NCI-H82 (cell line): Measurements from ENCODE around the gene ABCG4.
"Not testable (repeated sequence)": the region's sequence is repeated elsewhere in the genome, so short reads cannot be mapped to it uniquely, and the experiment has no call there.

ENCODE experiments used
- DNase-seq: peaks from one replicate; lab custom pipeline; 2025; lab: John Stamatoyannopoulos, UW

ABCG4 gene

DNA sequence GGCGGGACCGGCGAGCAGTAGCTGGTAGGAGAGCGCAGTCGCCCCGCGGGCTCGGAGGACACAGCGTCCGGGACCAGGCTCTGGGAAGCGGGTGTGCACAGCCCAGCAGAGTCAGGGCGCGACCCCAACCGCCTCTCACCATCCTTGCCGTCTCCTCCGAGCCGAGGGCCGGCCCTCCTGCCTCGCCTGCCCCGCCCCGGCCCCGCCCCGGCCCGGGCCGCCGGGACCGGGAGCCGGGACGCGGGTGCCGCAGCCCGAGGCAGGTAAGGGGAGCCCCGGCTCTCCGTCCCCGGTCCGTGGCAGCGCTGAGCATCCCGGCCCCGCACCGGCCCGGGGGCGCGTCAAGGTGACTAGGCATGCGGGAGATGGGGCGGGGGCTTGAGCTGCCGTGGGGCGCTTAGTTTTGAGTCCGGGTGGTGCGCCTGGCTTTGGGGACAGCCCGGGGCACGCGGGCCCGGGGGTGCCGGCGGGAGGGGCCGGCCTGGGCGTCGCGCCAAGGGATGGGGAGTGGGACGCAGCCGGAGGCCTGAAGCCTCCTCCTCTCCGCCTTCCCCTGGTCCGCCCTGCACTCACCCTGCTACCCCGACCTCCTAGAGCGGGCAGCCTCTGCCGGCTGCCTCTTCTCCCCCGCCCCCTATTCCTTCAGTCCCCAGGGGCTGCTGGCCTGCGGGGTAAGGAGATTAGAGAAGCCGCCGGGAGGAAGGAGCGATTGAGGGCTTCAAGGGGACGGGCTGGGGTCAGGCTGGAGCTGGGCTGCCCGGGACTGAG, at the start of gene ABCG4:
Gene ABCG4 (plus strand): TSS at position 35 of the 768 bp plus-strand sequence. CDS start 914 bp downstream, outside the sequence.
- peak; percentile 91 for DNase-seq

GRCh38 chr11:119099711-119100110, 49.1 kb upstream of the ABCG4 start:
- no peak for DNase-seq

GRCh38 chr11:119100246-119100970, 48.4 kb upstream of the ABCG4 start:
- DNase-seq, result peak; percentile 56

GRCh38 chr11:119100994-119101758, 47.7 kb upstream of the ABCG4 start:
- DNase-seq, result peak; percentile 49

GRCh38 chr11:119101759-119102423, 47.0 kb upstream of the ABCG4 start, which contains the start of gene DPAGT1:
Gene DPAGT1 (minus strand): TSS chr11:119101853. CDS start chr11:119101655, 198 bp downstream.
- DNase-seq, result peak; percentile 97

DNA sequence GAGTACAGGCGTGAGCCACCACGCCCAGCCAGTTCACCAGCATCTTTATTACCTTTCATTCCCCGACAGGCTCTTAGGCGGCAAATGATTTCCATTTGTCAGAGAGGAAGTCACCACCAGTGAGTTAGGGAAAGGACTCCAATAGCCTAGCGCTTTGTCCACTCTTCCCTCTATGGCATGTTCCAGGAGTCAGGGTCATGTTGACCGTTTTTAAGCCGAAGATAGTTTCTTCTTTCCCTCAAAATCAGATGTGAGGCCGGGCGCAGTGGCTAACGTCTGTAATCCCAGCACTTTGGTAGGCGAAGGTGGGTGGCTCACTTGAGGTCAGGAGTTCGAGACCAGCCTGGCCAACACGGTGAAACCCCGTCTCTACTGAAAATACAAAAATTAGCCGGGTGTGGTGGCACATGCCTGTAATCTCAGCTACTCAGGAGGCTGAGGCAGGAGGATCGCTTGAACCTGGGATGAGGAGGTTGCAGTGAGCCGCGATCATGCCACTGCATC, 45.6 kb upstream of the ABCG4 start:
- DNase-seq, result not testable (repeated sequence)

GRCh38 chr11:119103793-119104192, 45.1 kb upstream of the ABCG4 start:
- DNase-seq, result peak; percentile 70

GRCh38 chr11:119106564-119107537, 42.0 kb upstream of the ABCG4 start, which contains the start of gene C2CD2L:
Gene C2CD2L (plus strand): TSS chr11:119107344. CDS start chr11:119107742, 398 bp downstream.
- DNase-seq, result peak; percentile 93

- no peak for DNase-seq
Measured at GRCh38 chr11:119107538-119108145, 41.2 kb upstream of the ABCG4 start.

DNA sequence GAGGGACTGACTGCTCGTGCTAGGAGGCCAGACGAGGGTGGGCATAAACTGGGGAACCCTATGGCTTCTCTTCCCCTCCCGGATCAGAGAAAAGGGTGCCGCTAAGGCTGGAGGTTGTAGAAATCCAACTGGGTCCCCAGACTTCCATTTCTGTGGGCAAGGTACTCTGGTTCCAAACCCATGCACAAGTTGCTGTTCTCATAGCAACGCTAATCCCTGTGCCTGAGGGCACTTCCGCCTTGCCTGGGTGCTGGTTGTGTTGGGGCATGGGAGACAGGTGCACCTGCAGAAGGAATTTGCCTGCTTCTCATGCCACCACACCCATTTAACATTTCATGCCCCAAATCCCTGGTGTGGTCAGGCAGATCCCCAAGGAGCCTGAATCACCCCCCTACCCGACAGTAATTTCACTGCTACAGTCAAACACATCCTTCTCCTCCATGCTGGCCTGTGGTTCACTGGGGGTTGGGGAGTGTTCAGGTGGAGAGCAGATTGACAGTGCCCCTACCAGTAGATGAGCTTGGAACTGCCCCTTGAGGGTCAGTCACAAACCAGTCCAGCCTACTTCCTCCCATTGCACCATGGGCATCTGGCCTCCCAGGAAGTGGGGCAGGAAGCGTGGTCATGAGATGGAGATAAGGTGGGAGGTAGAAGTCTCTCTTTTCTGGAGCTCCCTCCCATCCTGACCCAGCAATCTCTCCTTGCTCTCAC, 40.6 kb upstream of the ABCG4 start:
- DNase-seq, result peak; percentile 63

- no peak for DNase-seq
Measured at GRCh38 chr11:119108857-119109221, 40.0 kb upstream of the ABCG4 start.

GRCh38 chr11:119109843-119110242, 39.0 kb upstream of the ABCG4 start:
- no peak for DNase-seq

GRCh38 chr11:119110439-119110838, 38.4 kb upstream of the ABCG4 start:
- no peak for DNase-seq

- DNase-seq, result no peak
Measured at GRCh38 chr11:119111361-119111925, 37.4 kb upstream of the ABCG4 start.

DNA sequence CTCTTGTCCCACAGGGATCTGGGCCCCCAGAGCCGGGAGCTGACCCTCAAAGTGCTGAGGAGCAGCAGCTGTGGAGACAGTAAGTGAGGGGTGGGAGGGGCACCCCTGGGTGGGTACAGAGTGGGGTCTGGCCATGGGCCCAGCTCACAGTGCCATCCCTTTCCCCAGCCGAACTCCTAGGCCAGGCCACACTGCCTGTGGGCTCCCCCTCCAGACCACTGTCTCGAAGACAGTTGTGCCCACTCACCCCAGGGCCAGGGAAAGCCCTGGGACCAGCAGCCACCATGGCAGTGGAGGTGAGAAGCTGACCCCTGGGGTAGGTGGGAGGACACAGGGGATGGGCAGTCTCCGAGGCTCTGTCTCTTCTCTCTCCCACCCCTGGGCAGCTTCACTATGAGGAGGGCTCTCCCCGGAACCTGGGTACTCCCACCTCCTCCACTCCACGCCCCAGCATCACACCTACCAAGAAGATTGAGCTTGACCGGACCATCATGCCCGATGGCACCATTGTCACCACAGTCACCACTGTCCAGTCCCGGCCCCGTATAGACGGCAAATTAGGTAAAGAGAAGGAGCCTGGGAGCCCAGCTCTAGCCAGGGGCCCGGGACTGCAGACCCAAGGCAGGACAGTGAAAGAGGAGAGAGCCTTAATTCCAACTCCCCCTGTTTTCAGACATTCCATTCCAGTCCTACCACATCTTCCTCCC, 36.4 kb upstream of the ABCG4 start:
- no peak for DNase-seq

DNA sequence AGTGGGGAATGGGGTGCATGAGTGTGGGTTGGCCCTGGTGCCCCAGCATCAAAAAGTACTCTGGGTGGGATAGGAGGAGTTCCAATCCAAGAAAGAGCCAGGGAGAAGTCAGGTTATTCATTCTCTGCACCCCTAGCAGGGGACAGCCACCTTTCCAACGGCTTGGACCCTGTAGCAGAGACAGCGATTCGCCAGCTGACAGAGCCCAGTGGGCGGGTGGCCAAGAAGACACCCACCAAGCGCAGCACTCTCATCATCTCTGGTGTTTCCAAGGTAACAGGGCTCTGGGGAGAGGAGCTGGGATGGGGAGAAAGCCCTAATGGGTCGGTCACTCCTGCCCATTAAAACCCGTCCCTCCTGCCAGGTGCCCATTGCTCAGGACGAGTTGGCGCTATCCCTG, 35.1 kb upstream of the ABCG4 start:
- no peak for DNase-seq

DNA sequence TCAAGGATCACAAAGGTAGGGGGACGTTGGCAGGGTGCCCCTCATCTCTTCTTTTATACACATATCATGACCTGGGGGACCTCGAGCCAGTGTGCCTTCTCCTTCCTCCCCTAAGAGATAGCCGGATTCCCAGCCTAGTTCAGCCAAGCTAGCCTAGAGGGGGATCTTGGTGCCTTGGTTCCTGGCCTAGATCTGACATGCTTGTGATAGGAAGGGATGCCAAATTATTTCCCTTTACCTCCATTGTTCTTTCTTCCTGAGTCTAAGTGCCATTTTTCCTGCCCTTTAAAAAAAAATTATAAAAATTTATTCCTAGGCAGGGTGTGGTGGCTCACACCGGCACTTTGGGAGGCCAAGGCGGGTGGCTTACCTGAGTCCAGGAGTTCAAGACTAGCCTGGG, 34.5 kb upstream of the ABCG4 start:
- no peak for DNase-seq

DNA sequence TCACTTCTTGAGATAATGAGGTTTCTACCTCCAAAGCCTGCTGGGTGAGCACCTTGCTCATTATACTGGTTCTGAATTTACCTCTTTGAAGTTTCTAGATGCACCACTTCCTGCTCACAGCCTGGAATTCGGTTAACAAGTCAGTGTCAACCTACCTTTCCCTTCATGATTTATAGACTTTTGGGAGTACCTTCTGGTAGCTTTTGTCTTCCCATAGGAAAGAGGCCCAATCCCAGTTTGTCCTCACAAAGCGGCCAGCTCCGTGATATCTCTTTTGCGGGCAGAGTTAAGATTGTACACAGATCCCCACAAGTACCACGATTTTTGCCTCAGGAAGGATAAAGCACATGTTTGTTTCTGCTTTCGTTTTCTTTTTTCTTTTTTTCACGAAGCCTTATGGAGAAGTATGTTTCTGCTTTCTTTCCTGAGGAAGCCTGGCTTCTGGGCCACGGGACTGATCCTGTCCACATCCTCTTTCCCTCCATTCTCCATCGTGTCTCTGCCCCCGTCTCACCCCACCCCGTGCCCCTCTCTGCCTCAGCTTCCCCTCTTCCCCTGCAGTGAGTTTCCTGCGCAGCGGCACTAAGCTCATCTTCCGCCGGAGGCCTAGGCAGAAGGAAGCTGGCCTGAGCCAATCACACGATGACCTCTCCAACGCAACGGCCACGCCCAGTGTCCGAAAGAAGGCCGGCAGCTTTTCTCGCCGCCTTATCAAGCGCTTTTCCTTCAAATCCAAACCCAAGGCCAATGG, 33.2 kb upstream of the ABCG4 start:
- DNase-seq, result no peak
